Esophagus squamous epithelium (tissue), 5 donors: ENCODE results near the gene GRIK1. TPM values are rescaled to one million over a fixed set of nuclear protein-coding genes. Genes with fewer than 3 reads are reported as not detected.

Source experiments
- DNase-seq: peaks from one replicate; lab custom pipeline; 2025; lab: John Stamatoyannopoulos, UW
- H3K27ac ChIP-seq, 4 donors: fragments of 200-600 bp; sonication (generic); one replicate each; pipeline ENCODE4 v1.5.1; 2016 to 2019; ENCODE audit warnings: mild to moderate bottlenecking in 1 of 4
- H3K27me3 ChIP-seq, 4 donors: fragments of 200-600 bp; sonication (generic); 1 replicate in 3 of 4; 2 replicates in 1 of 4; pipeline versions ENCODE4 v1.5.1 to v1.6.0; 2017 to 2021; ENCODE audit warnings: antibody characterized with exemption in 1 of 4
- H3K36me3 ChIP-seq, 3 donors: fragments of 200-600 bp; sonication (generic); one replicate each; pipeline ENCODE4 v1.5.1; 2016 to 2019
- H3K4me1 ChIP-seq, 3 donors: fragments of 200-600 bp; sonication (generic); one replicate each; pipeline ENCODE4 v1.5.1; 2017 to 2019
- H3K4me3 ChIP-seq, 4 donors: fragments of 200-600 bp; sonication (generic); 1 replicate in 3 of 4; 2 replicates in 1 of 4; pipeline ENCODE4 v1.5.1; 2016 to 2019; ENCODE audit warnings: mild to moderate bottlenecking in 2 of 4, moderate library complexity in 1 of 4
- H3K9me3 ChIP-seq, 3 donors: fragments of 200-600 bp; sonication (generic); one replicate each; pipeline ENCODE4 v1.5.1; 2016 to 2019
- POLR2A ChIP-seq, 4 donors: fragments of 450-650 bp; IDR thresholded peaks; one replicate each; pipeline ENCODE4 v1.6.1; 2017; ENCODE audit warnings: antibody characterized with exemption in 4 of 4, mild to moderate bottlenecking in 4 of 4, moderate library complexity in 3 of 4
- WGBS, 2 donors: methylation state at CpG; one replicate each; pipeline ENCODE4 v1.1.5; 2018; 5-methylcytosine and 5-hydroxymethylcytosine counted together
- intact Hi-C: fragments of 100-400 bp; cut with DNase I; formaldehyde crosslinking; loops from one replicate; pipeline ENCODE4 v1.15.0; 2022
- total RNA-seq, 4 donors: library from RNA; depleted of rRNA; stranded (reverse); fragments of >200 nt; gene quantifications; one replicate each; pipeline ENCODE4 v1.1.0, GENCODE V29; 2016
- TF ChIP-seq, protein P1 (sequence below), 6 experiments: fragments of 450-650 bp in 4 of 6; fragments of 200-600 bp in 2 of 6; sonication (generic) in 2 of 6; IDR thresholded peaks; one replicate each; pipeline ENCODE4 v1.5.1; 2016 to 2019; ENCODE audit warnings: antibody characterized with exemption in 6 of 6, mild to moderate bottlenecking in 4 of 6, moderate library complexity in 4 of 6
- donor health status: DM: yes; HTN: yes; CAD: no.

The GRIK1 gene
- total RNA-seq, 4 donors from 2014 or later: 0.19 TPM; not detected in 3

DNA sequence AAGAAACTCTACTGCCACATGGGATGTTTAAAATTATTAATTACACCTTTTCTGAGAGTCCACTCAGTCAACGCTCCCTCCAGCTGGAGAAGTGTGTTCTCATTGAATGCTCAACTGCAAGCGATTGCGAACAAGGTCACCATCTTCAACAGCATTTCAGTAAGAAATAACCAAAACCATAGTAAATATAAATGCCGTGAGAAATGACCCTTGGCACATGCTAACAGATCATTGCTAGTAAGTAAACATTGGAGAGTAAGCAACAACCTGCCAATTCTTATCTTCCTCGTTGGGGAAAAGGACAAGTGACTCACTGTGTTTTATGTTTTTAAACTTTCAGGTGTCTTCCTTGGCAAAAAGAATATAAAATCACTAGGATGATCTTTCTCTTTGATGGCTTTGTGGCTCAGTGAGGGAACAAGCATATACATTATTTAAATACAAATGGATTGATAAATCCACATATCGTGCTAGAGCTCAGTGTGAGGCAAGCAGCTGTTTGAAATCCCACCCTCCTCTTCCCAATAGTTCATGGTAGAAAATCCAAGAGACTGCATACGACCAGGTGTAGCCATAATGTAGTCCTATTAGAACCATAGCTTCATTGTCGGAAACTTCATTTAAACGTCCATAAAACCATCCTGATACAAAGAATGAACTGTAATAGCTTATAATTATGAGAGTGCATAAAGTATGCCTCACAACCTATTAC is 214.6 kb downstream of the GRIK1 start:
- TF ChIP-seq, protein P1, sequence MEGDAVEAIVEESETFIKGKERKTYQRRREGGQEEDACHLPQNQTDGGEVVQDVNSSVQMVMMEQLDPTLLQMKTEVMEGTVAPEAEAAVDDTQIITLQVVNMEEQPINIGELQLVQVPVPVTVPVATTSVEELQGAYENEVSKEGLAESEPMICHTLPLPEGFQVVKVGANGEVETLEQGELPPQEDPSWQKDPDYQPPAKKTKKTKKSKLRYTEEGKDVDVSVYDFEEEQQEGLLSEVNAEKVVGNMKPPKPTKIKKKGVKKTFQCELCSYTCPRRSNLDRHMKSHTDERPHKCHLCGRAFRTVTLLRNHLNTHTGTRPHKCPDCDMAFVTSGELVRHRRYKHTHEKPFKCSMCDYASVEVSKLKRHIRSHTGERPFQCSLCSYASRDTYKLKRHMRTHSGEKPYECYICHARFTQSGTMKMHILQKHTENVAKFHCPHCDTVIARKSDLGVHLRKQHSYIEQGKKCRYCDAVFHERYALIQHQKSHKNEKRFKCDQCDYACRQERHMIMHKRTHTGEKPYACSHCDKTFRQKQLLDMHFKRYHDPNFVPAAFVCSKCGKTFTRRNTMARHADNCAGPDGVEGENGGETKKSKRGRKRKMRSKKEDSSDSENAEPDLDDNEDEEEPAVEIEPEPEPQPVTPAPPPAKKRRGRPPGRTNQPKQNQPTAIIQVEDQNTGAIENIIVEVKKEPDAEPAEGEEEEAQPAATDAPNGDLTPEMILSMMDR (IDR thresholded peaks at IDR 0.05): no peak
- TF ChIP-seq POLR2A (IDR thresholded peaks at IDR 0.05): no peak
- H3K9me3 ChIP-seq: no peaks in the 10 kb centered on the region
- H3K4me1 ChIP-seq: no peaks in the 10 kb centered on the region
- H3K27ac ChIP-seq: no peak overlapping the region
- H3K27me3 ChIP-seq: no peaks in the 10 kb centered on the region
- DNase-seq: no peak
- intact Hi-C loops: no loop called here
- H3K36me3 ChIP-seq: no peaks in the 10 kb centered on the region
- no peak overlapping the region for H3K4me3 ChIP-seq
- 70 to 74% methylated on average over 9 of the region's 9 CpGs for WGBS, 2 donors

DNA sequence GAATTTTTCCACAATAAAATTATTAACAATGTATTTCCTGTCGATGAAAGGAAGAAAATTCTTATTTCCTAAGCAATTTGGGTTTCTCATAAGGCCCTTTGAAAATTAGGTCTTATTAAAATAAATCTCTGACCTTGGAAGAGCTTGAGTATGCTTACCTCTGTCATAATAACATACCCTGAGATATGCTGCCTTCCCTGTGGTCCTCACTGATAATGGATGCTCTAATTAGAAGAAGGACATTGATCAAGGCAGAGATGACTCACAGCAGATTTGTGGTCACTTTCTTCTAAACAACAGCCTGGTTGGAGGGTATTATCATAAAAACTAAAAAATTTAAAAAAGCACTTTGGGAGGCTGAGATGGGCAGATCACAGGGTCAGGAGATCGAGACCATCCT is 217.8 kb downstream of the GRIK1 start:
- TF ChIP-seq, protein P1 (IDR thresholded peaks at IDR 0.05): no peak
- TF ChIP-seq POLR2A (IDR thresholded peaks at IDR 0.05): no peak
- no peaks in the 10 kb centered on the region for H3K27me3 ChIP-seq
- H3K9me3 ChIP-seq: no peaks in the 10 kb centered on the region
- 90 to 97% methylated on average over 2 of the region's 2 CpGs for WGBS, 2 donors
- H3K27ac ChIP-seq: no peak overlapping the region
- no peak overlapping the region for H3K4me3 ChIP-seq
- no peaks in the 10 kb centered on the region for H3K4me1 ChIP-seq
- H3K36me3 ChIP-seq: no peaks in the 10 kb centered on the region
- intact Hi-C loops: no loop called here
- DNase-seq: no peak

DNA sequence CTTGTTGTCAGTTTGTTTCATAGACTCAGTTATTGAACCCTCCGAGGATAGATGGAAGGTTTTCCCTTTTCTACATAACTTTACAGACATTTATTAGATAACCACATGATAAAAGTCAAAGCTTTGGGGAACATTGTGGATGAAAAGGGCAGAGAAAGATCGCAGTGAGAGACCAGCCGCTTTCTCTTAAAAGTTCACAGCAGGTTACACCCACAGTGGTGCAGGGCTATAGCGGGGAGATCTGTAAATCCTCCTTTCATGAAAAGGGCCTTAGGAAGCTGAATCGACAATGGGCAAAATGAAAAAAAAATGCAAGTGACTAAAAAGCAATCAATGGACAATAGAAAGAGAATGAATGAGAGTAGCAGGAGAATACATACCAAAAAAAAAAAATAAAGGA is 218.6 kb downstream of the GRIK1 start:
- no peak for TF ChIP-seq POLR2A (IDR thresholded peaks at IDR 0.05)
- TF ChIP-seq, protein P1 (IDR thresholded peaks at IDR 0.05): no peak
- intact Hi-C loops: no loop called here
- 71 to 81% methylated on average over 4 to 5 of the region's 5 CpGs for WGBS, 2 donors
- H3K36me3 ChIP-seq: no peaks in the 10 kb centered on the region
- H3K9me3 ChIP-seq: no peaks in the 10 kb centered on the region
- no peaks in the 10 kb centered on the region for H3K4me1 ChIP-seq
- DNase-seq: no peak
- no peaks in the 10 kb centered on the region for H3K27me3 ChIP-seq
- no peak overlapping the region for H3K4me3 ChIP-seq
- no peak overlapping the region for H3K27ac ChIP-seq

DNA sequence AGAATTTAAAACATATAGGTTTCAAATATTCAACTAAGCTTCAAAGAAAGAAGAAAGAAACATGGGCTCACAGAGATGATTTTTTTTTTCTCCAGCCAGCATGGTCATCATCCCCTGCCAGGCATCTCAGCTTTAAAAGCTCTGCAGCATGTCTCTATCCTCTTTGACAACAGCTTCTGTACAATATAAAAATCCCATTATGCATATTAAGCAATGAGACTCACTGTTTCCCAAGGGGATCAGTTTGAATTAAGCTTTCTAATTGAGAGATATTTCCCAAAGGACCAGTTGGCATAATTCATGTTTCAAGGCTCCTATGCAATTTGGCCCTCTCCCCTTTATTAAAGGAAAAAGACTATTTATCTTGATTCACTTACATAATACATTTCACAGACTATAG is 220.3 kb downstream of the GRIK1 start:
- H3K9me3 ChIP-seq: no peaks in the 10 kb centered on the region
- no peak for DNase-seq
- intact Hi-C loops: no loop called here
- no peaks in the 10 kb centered on the region for H3K27me3 ChIP-seq
- H3K27ac ChIP-seq: no peak overlapping the region
- H3K4me3 ChIP-seq: no peak overlapping the region
- H3K4me1 ChIP-seq: no peaks in the 10 kb centered on the region
- TF ChIP-seq, protein P1 (IDR thresholded peaks at IDR 0.05): no peak
- no peak for TF ChIP-seq POLR2A (IDR thresholded peaks at IDR 0.05)
- no peaks in the 10 kb centered on the region for H3K36me3 ChIP-seq

DNA sequence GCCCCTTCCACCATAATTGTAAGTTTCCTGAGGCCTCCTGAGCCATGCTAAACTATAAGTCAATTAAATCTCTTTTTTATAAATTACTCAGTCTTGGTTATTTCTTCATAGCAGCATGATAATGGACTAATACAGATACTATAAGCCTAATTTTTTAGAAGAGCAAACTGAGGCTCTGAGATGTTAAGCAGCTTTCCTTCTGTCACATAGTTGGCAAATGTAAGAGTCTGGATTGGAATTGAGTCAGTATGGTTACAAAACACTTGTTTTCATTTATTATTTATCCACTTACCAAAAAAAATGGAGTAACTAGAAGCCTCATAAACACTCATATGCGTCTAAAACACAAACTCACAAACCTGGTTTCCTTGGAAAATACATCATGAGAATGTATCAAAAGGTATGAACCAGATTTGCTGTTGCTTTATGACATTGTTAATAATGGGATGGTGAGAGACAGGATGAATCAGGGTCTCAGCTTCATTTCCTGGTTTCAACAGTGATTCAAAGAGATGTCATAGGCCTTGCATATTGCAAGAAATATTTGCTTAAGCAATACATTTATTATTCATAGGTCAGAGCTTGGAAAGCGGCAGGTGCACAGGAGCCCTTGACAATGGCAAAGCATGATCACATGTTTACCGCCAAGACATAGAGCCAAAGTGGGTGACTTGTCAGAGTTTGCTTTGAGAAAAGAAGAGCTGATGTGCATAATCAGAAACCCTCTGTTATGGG is 221.5 kb downstream of the GRIK1 start:
- no peaks in the 10 kb centered on the region for H3K27me3 ChIP-seq
- H3K27ac ChIP-seq: peak overlapping the region in 2 of 4 donors; percentile 1 to 21
- 45 to 66% methylated on average over 3 of the region's 3 CpGs for WGBS, 2 donors
- H3K4me1 ChIP-seq: no peaks in the 10 kb centered on the region
- no peaks in the 10 kb centered on the region for H3K36me3 ChIP-seq
- intact Hi-C loops: no loop called here
- no peak for TF ChIP-seq POLR2A (IDR thresholded peaks at IDR 0.05)
- TF ChIP-seq, protein P1 (IDR thresholded peaks at IDR 0.05): no peak
- no peak overlapping the region for H3K4me3 ChIP-seq
- H3K9me3 ChIP-seq: no peaks in the 10 kb centered on the region
- no peak for DNase-seq
